ENCODE measurements around the gene ST6GALNAC5. TPM values are rescaled to one million over a fixed set of nuclear protein-coding genes. Genes with fewer than 3 reads are reported as not detected.

The ST6GALNAC5 gene
- total and polyA plus RNA-seq, 8 donors, result 7.6 to 18.9 (median 10.0) TPM

GRCh38 chr1:76826072-76826845 lies 41.0 kb upstream of the ST6GALNAC5 start:
- H3K4me1 ChIP-seq, result no peaks in the 10 kb centered on the region
- DNase-seq (peak in 2 of 4 donors; percentile 48 to 51), ATAC-seq (peak; percentile 79)
- no peaks in the 10 kb centered on the region for H3K27me3 ChIP-seq
- no peak overlapping the region for H3K4me3 ChIP-seq
- H3K27ac ChIP-seq, result no peak overlapping the region
- no peaks in the 10 kb centered on the region for H3K9me3 ChIP-seq
- no peak for TF ChIP-seq CTCF (IDR thresholded peaks at IDR 0.05)
- intact Hi-C loops (cut with DNase I), result no loop called here
- no peaks in the 10 kb centered on the region for H3K36me3 ChIP-seq

GRCh38 chr1:76827066-76827465 lies 40.2 kb upstream of the ST6GALNAC5 start:
- intact Hi-C loops (cut with DNase I), result no loop called here
- Histone ChIP-seq H3K36me3 (no peaks in the 10 kb centered on the region), H3K4me1 (no peaks in the 10 kb centered on the region), H3K27ac (no peak overlapping the region), H3K27me3 (no peaks in the 10 kb centered on the region), H3K4me3 (no peak overlapping the region), H3K9me3 (no peaks in the 10 kb centered on the region)
- ATAC-seq (no peak), DNase-seq (no peak)
- TF ChIP-seq CTCF (IDR thresholded peaks at IDR 0.05), result no peak

GRCh38 chr1:76830373-76830772 lies 36.9 kb upstream of the ST6GALNAC5 start:
- ATAC-seq (no peak), DNase-seq (no peak)
- H3K9me3 ChIP-seq, result no peaks in the 10 kb centered on the region
- no peaks in the 10 kb centered on the region for H3K4me1 ChIP-seq
- no peak overlapping the region for H3K4me3 ChIP-seq
- TF ChIP-seq CTCF (IDR thresholded peaks at IDR 0.05), result no peak
- no peaks in the 10 kb centered on the region for H3K27me3 ChIP-seq
- no peaks in the 10 kb centered on the region for H3K36me3 ChIP-seq
- intact Hi-C loops (cut with DNase I), result no loop called here
- H3K27ac ChIP-seq, result no peak overlapping the region

- Histone ChIP-seq H3K27ac (no peak overlapping the region), H3K4me3 (no peak overlapping the region), H3K36me3 (no peaks in the 10 kb centered on the region), H3K27me3 (no peaks in the 10 kb centered on the region), H3K4me1 (no peaks in the 10 kb centered on the region), H3K9me3 (no peaks in the 10 kb centered on the region)
- DNase-seq (no peak), ATAC-seq (no peak)
- intact Hi-C loops (cut with DNase I), result no loop called here
- no peak for TF ChIP-seq CTCF (IDR thresholded peaks at IDR 0.05)
Measured at GRCh38 chr1:76832521-76832920, 34.8 kb upstream of the ST6GALNAC5 start.

- Histone ChIP-seq H3K4me3 (no peak overlapping the region), H3K27me3 (no peaks in the 10 kb centered on the region), H3K27ac (no peak overlapping the region), H3K9me3 (no peaks in the 10 kb centered on the region), H3K4me1 (no peaks in the 10 kb centered on the region), H3K36me3 (no peaks in the 10 kb centered on the region)
- DNase-seq (no peak), ATAC-seq (no peak)
- intact Hi-C loops (cut with DNase I), result no loop called here
- TF ChIP-seq CTCF (IDR thresholded peaks at IDR 0.05), result no peak
Measured at GRCh38 chr1:76833151-76833550, 34.1 kb upstream of the ST6GALNAC5 start.

Data from left lung (tissue), 10 donors.